PC-3 (cell line): ENCODE measurements around the gene TFDP1. TPM values are rescaled to one million over a fixed set of nuclear protein-coding genes. Genes with fewer than 3 reads are reported as not detected.

ENCODE experiments used
- ATAC-seq: fragments of 200-7000 bp; cut with Tn5 transposase; 2 replicates; pipeline ENCODE4 v1.9.1; 2020; ENCODE audit warnings: mild to moderate bottlenecking, moderate library complexity
- BruUV-seq: library from RNA; stranded (reverse); fragments of 400-500 nt; replicated peaks from 2 replicates; lab custom pipeline; 2021; lab: Mats Ljungman, UMichigan
- CTCF ChIA-PET: fragments of 300-600 bp; sonication (Branson Sonifier 250); formaldehyde crosslinking; loops from one replicate; lab custom pipeline; 2022; ENCODE audit warnings: antibody characterized with exemption; lab: Charles Lee
- POLR2A ChIA-PET: fragments of 300-600 bp; sonication (Branson Sonifier 250); formaldehyde crosslinking; loops from one replicate; lab custom pipeline; 2022; ENCODE audit warnings: antibody characterized with exemption; ENCODE audit not compliant: unreplicated experiment; lab: Charles Lee
- DNase-seq: peaks from one replicate; pipeline ENCODE4 v3.0.0-alpha.2; 2015
- H2AFZ ChIP-seq: fragments of 300-600 bp; sonication (generic); 2 replicates; pipeline ENCODE4 v1.6.0; 2016; ENCODE audit warnings: antibody characterized with exemption, low read length
- H3F3A ChIP-seq: fragments of 300-600 bp; sonication (generic); one replicate; pipeline ENCODE4 v1.6.0; 2017; ENCODE audit warnings: antibody characterized with exemption, low read length, control low read depth, mild to moderate bottlenecking; ENCODE audit not compliant: unreplicated experiment
- H3K27ac ChIP-seq: fragments of 300-600 bp; sonication (generic); 2 replicates; pipeline ENCODE4 v1.5.1; 2016; ENCODE audit warnings: mild to moderate bottlenecking, low read length
- H3K27me3 ChIP-seq: fragments of 300-600 bp; sonication (generic); 2 replicates; pipeline ENCODE4 v1.6.1; 2016; ENCODE audit warnings: low read length, mixed read lengths
- H3K36me3 ChIP-seq: fragments of 300-600 bp; sonication (generic); 2 replicates; pipeline ENCODE4 v1.6.1; 2016; ENCODE audit warnings: low read depth, mixed run types, low read length, mixed read lengths
- H3K4me1 ChIP-seq: fragments of 300-600 bp; sonication (generic); 2 replicates; pipeline ENCODE4 v1.5.1; 2016; ENCODE audit warnings: low read length; ENCODE audit not compliant: insufficient read depth
- H3K4me2 ChIP-seq: fragments of 300-600 bp; sonication (generic); 2 replicates; pipeline ENCODE4 v1.6.0; 2016; ENCODE audit warnings: low read length
- H3K4me3 ChIP-seq: fragments of 300-600 bp; sonication (generic); 2 replicates; pipeline ENCODE4 v1.5.1; 2016; ENCODE audit warnings: mild to moderate bottlenecking, low read length, mixed read lengths
- H3K79me2 ChIP-seq: fragments of 300-600 bp; sonication (generic); 2 replicates; pipeline ENCODE4 v1.6.1; 2017; ENCODE audit warnings: low read length, mixed read lengths
- H3K9ac ChIP-seq: fragments of 300-600 bp; sonication (generic); 2 replicates; pipeline ENCODE4 v1.6.0; 2016; ENCODE audit warnings: mild to moderate bottlenecking, low read length
- H3K9me2 ChIP-seq: fragments of 300-600 bp; sonication (generic); replicated peaks from 2 replicates; pipeline ENCODE4 v1.6.1; 2016; ENCODE audit warnings: mixed run types, low read length, mixed read lengths
- H3K9me3 ChIP-seq: fragments of 300-600 bp; sonication (generic); 2 replicates; pipeline ENCODE4 v1.6.1; 2016; ENCODE audit warnings: low read length, mixed read lengths
- H4K20me1 ChIP-seq: fragments of 300-600 bp; sonication (generic); 2 replicates; pipeline ENCODE4 v1.6.1; 2016; ENCODE audit warnings: low read length, mixed read lengths
- EZH2 ChIP-seq: fragments of 300-600 bp; sonication (generic); IDR thresholded peaks from one replicate; pipeline ENCODE4 v1.6.1; 2017; ENCODE audit warnings: antibody characterized with exemption, mild to moderate bottlenecking, low read length; ENCODE audit not compliant: unreplicated experiment
- EZH2phosphoT487 ChIP-seq: fragments of 300-600 bp; sonication (generic); IDR thresholded peaks from 2 replicates; pipeline ENCODE4 v1.6.1; 2018; ENCODE audit warnings: mild to moderate bottlenecking, antibody characterized with exemption, low read length, borderline replicate concordance
- intact Hi-C: fragments of 100-400 bp; cut with micrococcal nuclease; formaldehyde crosslinking; loops from 2 replicates; pipeline ENCODE4 v1.9.0; 2023
- total RNA-seq: library from RNA; depleted of rRNA; stranded (reverse); fragments of >200 nt; gene quantifications from 2 replicates; pipeline ENCODE4 v1.2.3, GENCODE V29; 2014
- TF ChIP-seq, protein P1 (sequence below): fragments of 300-600 bp; sonication (generic); conservative IDR thresholded peaks from 2 replicates; pipeline ENCODE4 v1.5.1; 2017; ENCODE audit warnings: antibody characterized with exemption, low read depth, mild to moderate bottlenecking, low read length

Gene TFDP1
- total RNA-seq, 1 experiment from 2014 or later: 89.5 TPM

GRCh38 chr13:113585896-113586295 lies 1.3 kb downstream of the TFDP1 start:
- H3K9ac ChIP-seq: peak overlapping the region; percentile 81
- ATAC-seq (no peak), DNase-seq (no peak)
- peak overlapping the region; percentile 81 for H3K4me3 ChIP-seq
- no peaks in the 10 kb centered on the region for H3K27me3 ChIP-seq
- peaks cover 24% of the 10 kb centered on the region for H3K36me3 ChIP-seq
- H3K9me3 ChIP-seq: no peaks in the 10 kb centered on the region
- no peaks in the 10 kb centered on the region for H3F3A ChIP-seq
- H3K79me2 ChIP-seq: peaks cover 56% of the 10 kb centered on the region
- POLR2A ChIA-PET: no interaction called here
- H3K9me2 ChIP-seq: no peaks in the 10 kb centered on the region
- peaks cover 16% of the 10 kb centered on the region for H3K4me1 ChIP-seq
- peaks cover 23% of the 10 kb centered on the region; the same call in 1 of the 2 replicates for H4K20me1 ChIP-seq
- TF ChIP-seq, protein P1, sequence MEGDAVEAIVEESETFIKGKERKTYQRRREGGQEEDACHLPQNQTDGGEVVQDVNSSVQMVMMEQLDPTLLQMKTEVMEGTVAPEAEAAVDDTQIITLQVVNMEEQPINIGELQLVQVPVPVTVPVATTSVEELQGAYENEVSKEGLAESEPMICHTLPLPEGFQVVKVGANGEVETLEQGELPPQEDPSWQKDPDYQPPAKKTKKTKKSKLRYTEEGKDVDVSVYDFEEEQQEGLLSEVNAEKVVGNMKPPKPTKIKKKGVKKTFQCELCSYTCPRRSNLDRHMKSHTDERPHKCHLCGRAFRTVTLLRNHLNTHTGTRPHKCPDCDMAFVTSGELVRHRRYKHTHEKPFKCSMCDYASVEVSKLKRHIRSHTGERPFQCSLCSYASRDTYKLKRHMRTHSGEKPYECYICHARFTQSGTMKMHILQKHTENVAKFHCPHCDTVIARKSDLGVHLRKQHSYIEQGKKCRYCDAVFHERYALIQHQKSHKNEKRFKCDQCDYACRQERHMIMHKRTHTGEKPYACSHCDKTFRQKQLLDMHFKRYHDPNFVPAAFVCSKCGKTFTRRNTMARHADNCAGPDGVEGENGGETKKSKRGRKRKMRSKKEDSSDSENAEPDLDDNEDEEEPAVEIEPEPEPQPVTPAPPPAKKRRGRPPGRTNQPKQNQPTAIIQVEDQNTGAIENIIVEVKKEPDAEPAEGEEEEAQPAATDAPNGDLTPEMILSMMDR: no peak
- TF ChIP-seq EZH2 (no peak), EZH2phosphoT487 (no peak)
- TSS peak; percentile 77 for BruUV-seq
- peak overlapping the region; percentile 96 for H3K4me2 ChIP-seq
- intact Hi-C loops: no loop called here
- CTCF ChIA-PET: no interaction called here
- H2AFZ ChIP-seq: no peak overlapping the region
- H3K27ac ChIP-seq: no peak overlapping the region

GRCh38 chr13:113586661-113587479 lies 2.3 kb downstream of the TFDP1 start:
- 0 out of 2 replicates have a peak overlapping the region, but pooled peaks have one; percentile 9 for H3K4me3 ChIP-seq
- peaks cover 29% of the 10 kb centered on the region for H3K36me3 ChIP-seq
- H3K9me2 ChIP-seq: no peaks in the 10 kb centered on the region
- H3K27ac ChIP-seq: no peak overlapping the region
- intact Hi-C loops: no loop called here
- no peak overlapping the region for H2AFZ ChIP-seq
- TF ChIP-seq, protein P1: no peak
- TF ChIP-seq EZH2 (no peak), EZH2phosphoT487 (no peak)
- peaks cover 66% of the 10 kb centered on the region for H3K79me2 ChIP-seq
- peaks cover 29% of the 10 kb centered on the region for H4K20me1 ChIP-seq
- no peaks in the 10 kb centered on the region for H3K9me3 ChIP-seq
- no peaks in the 10 kb centered on the region for H3K27me3 ChIP-seq
- ATAC-seq: no peak
- CTCF ChIA-PET: no interaction called here
- no peak overlapping the region for H3K9ac ChIP-seq
- H3K4me1 ChIP-seq: peaks cover 16% of the 10 kb centered on the region
- H3K4me2 ChIP-seq: peak overlapping the region; percentile 96
- POLR2A ChIA-PET: no interaction called here
- no TSS peak for BruUV-seq
- no peaks in the 10 kb centered on the region for H3F3A ChIP-seq
- DNase-seq: no peak
